NCI-H524 (cell line): ENCODE results near the gene TSHZ1.
"Not testable (repeated sequence)": the region's sequence is repeated elsewhere in the genome, so short reads cannot be mapped to it uniquely, and the experiment has no call there.

Experiments
- DNase-seq, 2 experiments: peaks; one replicate each; lab custom pipeline; 2025; lab: John Stamatoyannopoulos, UW

The TSHZ1 gene

DNA sequence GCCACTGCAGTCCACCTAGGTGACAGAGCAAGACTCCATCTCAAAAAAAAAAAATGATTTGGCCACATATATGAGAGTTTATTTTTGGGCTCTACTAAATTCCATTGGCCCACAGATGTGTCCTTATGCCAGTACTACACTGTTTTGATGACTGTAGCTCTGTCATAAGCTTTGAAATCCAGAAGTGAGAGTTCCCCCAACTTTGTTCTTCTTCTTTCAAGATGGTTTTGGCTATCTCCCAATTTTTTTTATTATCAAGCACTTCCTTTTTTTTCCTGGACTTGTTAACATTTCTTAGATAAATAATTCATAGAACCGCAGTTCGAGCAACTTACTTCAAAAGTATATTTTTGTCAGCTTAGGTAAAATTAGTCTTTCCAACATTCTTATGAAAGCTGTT lies 96.9 kb downstream of the TSHZ1 start:
- no peak for DNase-seq

DNA sequence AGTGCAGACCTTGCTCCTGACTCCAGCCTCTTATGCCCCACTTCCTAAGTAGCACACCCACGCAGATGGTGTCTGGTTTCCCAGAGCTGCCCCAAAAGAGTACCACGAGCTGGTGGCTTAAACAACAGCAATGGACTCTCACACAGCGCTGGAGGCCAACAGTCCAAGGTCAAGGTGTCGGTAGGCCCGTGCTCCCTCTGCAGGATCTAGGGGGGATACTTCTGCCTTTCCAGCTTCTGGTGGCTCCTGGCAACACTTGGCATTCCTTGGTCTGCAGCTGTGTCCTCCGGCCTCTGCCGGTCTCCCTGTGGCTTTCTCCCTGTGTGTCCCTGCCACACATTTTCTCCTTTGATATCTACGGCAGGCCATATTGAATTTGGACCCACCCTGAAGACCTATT lies 99.0 kb downstream of the TSHZ1 start:
- peak in 1 of 2 experiments; percentile 28 for DNase-seq

DNA sequence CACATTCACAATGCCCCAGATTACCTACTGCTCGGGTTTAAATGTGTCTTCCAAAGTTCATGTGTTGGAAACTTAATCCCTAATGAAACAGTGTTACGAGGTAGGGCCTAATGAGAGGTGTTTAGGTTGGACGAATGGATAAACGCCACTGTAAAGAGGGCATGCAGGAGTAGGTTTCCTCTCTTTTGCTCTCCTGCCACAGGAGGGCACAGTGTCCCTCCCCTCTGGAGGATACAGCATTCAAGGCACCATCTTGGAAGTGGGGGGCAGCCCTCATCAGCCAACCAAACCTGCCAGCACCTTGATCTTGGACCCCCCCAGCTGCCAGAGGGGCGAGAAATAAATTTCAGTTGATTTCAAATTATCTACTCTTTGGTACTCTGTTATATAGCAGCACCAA lies 103.5 kb downstream of the TSHZ1 start:
- peak; percentile 11 to 56 for DNase-seq

DNA sequence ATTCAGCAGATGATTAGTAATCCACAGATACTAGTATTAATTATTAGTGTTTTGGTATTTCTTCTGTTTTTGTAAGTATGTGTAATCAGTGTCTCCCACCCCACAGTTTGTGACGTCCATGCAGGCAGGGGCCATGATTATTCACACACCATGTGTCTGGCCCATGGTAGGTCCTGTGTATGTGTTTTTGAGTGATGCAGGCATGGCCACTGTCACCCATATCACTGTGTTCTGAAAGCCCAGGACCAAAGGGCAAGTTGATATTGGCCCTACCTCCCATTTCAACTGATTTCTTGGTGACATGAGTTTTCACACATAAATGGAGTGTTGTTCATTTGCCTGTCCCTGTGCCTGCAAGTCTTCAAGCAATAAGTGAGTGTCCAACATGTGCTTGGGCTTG lies 104.0 kb downstream of the TSHZ1 start:
- DNase-seq = no peak

DNA sequence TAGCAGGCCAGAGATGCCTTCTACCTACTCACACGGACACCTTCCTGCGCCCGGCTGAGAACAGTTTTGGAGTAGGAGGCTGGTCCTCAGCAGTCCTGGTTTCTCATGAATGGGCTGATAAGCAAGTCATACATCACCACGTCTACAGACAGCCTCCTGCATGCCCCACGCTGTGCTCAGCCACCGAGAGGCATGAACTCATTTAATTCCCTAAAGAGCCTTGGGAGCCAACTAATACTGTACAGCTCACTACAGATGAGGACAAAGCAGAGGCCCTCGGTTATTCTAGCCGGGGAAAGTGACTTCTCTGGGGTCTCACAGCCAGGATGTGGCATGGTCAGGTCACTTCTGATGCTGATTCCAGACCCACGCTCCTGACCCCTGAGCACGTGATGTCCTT lies 105.6 kb downstream of the TSHZ1 start:
- no peak for DNase-seq

DNA sequence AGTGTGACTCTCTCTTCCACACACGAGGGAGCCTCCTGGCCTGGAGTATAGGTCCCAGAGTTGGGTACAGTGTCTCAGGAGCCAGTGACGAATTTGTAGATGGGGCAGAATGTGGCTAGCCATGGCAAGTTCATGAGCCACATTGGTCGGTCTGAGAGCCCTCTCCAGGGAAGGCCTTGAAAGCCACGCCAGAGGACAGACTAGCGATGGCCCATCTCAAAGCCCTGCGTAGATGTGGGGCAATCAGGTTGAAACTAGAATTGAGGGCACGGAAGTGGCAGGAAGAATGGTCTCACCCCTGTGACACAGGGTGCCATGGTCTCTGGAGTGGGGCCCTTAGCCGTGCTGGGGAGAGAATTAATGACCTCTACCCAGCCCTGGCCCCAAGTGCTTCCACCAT lies 106.2 kb downstream of the TSHZ1 start:
- no peak for DNase-seq

DNA sequence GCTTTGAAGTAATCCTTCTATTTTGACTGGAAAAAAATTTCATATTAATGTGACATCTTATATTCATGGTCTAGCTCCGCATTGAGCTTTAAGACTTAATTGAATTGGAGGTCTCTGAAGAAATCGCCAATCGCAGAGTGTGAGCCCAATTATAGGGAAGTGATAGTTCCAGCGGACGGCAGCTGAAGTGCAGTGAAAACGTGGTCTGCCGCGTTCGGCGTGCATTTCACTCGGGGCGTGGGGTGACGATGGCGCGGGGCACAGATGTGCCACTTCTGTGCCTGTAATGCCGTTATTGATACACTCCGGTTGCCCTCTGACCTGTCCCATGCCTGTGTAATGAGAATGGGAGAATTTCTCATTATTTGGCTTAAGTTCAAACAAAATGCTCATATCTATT lies 106.7 kb downstream of the TSHZ1 start:
- no peak for DNase-seq

DNA sequence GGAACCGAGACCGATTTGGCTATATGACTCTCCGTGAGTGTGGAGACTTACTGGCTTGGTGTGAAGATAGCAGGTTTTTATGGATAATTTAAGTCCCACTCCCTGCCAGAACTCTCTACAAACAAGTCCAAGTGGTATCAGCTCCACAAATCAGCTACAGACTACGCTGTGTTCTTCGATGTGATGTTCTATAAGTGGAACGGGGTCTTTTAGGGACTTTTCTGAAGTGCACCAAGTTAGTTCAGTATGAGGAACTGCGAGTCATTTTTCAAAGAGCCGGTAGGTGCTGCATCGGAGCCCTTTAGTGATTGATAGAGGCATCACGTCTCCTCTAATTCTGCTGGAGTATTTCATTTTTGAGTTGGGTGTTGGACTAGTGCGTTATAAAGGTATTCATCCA lies 107.1 kb downstream of the TSHZ1 start:
- DNase-seq = no peak

DNA sequence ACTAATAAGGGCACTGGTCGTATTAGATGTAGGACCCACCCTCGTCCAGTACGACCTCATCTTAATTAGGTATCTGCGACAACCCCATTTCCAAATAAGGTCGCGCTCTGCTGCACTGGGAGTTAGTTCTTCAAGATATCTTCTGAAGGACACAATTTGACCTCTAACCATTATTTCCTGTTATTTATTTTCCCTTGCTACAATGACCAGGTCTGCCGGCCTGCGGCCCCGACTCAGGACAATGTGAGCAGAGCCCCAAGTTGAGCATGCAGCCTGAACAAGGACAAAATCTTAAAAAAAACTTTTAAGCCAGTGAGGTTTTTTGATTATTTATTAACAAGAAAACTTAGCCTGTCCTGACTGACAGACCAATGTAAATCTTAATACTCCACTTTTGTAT lies 109.3 kb downstream of the TSHZ1 start:
- DNase-seq = no peak

DNA sequence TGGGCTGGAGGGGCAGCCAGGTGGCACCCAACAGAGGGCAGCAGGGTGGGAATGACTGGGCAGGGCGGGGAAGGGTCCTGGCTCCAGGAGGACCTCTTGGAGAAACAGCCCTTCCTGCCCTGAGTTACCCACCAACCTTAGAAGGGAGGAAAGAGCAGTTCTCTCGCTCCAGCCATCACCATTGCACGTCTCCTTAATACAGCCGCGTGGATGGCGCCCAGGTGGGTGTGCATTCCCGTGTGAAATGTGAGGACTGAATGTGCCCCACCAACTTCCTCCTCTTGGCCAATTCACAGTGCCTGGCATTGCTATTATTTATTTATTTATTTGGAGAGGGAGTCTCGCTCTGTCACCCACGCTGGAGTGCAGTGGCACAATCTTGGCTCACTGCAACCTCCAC lies 109.9 kb downstream of the TSHZ1 start:
- no peak for DNase-seq

DNA sequence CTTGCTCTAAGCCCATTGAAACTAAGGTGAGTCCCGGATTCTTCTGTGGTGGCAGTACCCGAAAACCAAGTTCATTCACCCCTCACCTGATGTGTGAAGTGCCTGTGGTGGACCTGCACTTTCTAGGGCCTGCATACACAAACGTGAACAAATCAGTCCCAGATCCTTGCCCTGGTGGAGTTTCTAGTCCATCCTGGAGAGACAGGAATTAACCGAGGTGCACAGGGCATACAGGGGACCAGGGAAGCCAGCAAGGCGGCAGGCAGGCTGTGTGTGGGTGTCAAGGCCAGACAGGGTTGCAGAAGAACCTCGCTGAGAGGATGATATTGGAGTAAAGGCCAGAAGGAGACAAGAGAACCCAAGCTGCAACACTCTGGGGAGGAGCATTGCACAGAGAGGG lies 110.8 kb downstream of the TSHZ1 start:
- DNase-seq = no peak

DNA sequence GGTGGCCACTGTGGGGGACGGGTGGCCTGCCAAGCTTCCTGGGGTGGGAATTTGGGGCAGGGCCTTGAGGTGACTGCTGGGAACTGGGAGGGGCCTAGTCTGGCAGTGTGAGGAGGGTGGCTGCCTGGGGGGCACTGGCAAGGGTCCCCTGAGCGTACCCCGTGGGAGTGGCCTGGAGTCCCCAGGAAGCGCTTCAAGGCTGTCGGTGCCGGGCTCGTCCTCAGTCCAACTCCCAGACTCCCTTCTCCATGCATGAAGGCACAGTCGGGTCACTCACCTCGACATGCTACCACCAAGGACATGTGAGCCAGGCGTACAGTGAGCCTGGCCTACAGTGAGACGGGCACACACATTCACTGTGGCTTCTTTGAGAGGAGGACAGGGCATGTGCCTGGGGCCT lies 111.6 kb downstream of the TSHZ1 start:
- no peak for DNase-seq

DNA sequence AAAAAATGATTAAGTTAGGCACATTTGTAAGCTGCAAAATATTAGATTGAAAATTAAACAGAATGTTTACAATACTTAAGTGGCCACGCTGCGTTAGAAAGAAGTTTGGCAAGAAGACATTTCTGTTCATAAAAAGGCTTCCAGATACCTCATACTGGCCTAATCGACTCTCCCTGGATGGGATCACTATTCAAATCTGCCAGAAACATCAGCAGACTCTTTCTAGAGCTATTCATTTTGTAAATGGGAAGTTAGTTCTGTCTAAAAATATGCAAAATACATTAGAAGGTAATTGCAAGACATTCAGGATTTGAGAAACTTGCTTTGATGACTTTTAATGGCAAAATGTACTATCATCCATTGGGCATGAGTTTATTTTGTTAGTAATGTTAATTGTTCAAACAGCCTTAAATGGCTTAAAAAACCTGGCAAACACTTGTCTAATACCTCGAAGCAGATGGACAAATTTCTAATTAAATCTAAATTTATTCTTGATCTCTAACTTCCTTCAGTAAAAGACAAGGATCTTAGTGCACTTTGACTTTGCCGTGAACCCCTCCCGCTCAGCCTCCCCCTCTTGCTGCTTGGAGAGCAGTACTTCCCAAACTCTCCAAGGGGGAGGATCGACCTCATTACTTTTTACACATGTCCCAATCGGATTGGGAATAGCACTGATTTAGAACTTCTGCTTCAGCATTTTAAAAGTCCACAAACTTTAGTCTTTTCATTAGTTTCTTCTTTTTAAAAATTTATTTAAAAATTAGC lies 113.4 kb downstream of the TSHZ1 start:
- no peak for DNase-seq

DNA sequence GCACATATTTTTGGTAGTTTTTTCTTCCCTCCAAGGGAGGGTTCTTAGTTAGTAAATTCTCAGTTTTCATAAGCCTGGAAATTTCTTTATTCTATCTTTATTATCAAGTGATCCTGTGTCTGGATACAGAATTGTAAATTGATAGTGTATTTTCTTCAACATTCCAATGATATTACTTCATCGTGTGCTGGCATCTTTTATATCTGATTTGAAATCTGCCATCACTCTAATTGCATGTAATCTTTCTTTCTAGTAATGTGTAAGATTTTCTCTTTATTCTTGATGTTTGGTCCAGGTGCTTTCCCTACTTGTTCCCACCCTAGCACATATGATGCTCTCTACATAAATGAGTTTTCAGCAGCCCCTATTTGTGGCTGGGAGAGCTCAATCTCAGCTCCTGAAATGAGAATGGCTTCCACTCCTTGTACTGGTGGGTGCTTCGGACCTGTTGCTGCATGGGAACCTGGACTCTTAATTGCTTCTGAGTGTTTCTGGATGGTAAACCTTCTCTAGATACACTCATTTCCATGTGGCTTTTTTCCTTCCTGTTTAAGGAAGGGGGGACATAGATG lies 114.2 kb downstream of the TSHZ1 start:
- no peak for DNase-seq

DNA sequence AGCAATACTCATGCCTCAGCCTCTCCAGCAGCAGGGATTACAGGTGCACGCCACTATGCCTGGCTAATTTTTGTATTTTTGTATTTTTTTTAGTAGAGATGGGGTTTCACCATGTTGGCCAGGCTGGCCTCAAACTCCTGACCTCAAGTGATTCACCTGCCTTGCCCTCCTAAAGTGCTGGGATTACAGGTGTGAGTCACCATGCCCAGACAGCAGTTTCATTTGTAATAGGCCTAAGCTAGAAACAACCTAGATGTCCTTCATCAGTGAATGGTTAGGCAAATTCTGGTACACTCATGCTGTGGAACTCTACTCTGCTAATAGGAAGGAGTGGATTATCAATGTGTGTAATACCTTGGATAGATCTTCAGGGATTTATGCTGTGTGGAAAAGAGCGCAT lies 119.2 kb downstream of the TSHZ1 start:
- DNase-seq = not testable (repeated sequence)

DNA sequence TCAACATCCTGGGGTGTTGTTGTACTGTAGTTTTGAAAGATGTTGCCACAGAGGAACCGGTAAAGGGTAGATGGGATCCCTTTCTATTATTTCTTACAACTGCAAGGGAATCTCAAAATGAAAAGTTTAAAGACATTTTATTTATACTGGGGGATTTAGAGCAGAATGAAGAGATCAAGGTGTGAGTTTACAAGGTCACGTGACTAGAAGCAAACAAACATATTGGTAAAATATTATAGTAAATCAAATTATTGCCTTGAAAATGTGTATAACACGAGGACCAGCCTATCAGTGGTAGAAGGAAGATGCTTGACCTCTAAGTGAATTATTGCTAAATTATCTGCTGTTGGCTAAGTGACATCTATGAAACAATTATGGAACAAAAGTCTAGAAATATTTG lies 119.7 kb downstream of the TSHZ1 start:
- DNase-seq = no peak

DNA sequence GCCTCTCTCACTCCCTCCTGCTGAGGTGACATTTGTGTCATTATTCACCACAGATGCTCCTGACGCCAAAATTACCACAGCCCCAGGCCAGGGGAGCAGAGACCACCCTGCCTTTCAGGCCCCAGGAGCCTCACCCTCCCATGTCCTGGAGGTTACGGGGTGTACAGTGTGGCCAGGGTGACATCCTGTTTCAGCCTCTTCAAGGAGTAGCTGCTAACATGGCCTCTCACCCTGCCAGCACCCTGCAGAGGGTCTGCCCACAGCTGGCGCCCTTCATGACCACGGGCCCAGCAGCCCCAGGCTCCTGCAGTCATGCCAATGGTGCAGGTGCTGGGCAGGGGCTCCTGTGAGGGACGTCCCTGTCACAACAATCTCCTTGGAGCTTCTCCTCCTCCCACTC lies 124.3 kb downstream of the TSHZ1 start:
- DNase-seq = no peak

DNA sequence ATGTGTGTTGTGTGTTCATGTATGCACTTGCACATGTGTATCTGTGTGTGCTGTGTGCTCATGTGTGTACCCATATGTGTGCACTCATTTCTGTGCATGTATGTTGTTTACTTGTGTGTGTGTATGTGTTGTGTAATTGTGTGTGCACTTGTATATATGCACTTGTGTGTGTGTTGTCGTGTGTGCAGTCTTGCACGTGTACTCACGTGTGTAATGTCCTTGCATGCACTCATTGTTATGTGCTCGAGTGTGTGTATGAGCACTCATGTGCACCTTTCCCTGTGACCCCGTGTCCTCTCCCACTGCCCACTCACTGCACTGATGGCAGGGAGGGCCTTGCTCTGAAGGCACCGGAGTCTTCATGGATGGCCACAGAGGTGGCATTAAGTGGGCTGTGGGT lies 124.9 kb downstream of the TSHZ1 start:
- no peak for DNase-seq

DNA sequence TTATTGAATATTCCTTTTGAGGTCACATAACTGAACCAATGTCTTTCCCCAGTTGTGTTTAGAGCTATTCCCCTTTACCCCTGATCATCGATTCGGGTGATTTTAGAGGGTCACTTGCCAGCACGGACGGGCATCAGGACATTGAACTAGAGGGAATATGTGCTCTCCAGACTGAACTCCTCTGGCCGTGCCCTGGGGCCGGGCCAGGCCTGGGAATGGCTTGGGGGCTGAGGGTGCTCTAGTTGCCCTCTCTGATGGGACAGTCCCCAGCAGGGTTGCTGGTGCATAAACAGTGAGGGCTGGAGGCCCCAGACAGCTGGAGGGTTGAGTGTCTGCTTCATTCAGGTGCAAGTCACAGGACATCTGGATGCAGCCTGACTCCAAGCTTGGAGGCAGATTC lies 126.2 kb downstream of the TSHZ1 start:
- DNase-seq = peak in 1 of 2 experiments; percentile 12

DNA sequence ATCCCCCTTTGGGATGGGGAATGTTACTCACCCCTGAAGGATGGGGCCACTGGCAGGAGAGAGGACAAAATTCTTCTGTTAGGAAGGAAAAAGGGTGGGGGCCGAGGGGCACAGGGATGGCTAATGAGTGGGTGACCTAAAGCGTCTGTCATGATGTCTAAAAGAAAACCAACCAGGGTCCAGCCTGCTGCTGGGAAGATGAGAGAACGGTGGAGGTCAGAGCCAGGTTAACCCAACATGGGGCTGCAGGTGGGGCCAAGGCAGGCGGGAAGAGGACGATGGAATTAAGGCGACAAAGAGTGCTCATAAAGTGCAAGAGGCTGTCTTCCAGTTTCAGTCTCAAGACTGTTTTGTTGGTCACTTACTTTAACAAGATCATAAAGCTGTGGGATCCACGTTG lies 126.8 kb downstream of the TSHZ1 start:
- DNase-seq = no peak

DNA sequence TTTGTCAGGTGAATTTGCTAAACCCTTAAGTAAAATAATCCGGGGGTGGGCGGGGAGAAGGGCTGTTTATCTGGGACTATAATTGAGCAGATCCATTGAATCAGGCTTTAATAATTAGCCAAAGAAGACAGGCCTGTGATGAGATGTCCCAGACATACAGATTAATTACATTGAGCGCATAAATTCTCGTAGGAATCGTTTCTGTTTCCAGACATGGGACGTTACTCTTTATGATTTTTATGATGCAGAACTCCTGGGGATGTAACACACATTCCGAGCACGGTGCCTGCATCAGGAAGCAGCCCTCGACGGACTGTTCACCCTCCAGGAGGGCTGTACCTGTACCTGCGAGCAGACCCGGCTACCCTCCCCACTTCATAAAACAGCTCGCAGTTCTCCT lies 128.0 kb downstream of the TSHZ1 start:
- no peak for DNase-seq
